DMS114 treated with DMSO at 0.1 percent for 48 hours (cell line): Measurements from ENCODE around the gene BCL6B.

Source experiments
- DNase-seq: peaks from one replicate; lab custom pipeline; 2025; ENCODE audit not compliant: unreplicated experiment; lab: John Stamatoyannopoulos, UW

BCL6B gene

DNA sequence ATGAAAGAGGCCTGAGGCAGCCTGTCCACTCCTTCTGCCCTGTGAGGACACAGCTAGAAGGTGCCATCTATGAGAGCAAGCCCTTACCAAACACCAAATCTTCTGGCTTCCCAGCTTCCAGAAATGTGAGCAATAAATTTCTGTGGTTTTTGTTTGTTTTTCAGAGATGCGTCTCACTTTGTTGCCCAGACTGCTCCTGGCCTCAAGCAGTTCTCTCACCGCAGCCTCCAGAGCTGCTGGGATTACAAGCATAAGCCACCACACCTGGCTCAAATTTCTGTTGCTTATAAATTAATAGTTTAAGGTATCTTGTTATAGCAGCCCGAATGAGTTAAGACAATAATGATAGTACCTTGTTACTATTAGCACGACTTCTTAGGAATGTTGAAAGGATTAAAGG lies 33.5 kb downstream of the BCL6B start:
- no peak for DNase-seq

- DNase-seq: no peak
Measured at GRCh38 chr17:7058831-7059447, 36.1 kb downstream of the BCL6B start.

DNA sequence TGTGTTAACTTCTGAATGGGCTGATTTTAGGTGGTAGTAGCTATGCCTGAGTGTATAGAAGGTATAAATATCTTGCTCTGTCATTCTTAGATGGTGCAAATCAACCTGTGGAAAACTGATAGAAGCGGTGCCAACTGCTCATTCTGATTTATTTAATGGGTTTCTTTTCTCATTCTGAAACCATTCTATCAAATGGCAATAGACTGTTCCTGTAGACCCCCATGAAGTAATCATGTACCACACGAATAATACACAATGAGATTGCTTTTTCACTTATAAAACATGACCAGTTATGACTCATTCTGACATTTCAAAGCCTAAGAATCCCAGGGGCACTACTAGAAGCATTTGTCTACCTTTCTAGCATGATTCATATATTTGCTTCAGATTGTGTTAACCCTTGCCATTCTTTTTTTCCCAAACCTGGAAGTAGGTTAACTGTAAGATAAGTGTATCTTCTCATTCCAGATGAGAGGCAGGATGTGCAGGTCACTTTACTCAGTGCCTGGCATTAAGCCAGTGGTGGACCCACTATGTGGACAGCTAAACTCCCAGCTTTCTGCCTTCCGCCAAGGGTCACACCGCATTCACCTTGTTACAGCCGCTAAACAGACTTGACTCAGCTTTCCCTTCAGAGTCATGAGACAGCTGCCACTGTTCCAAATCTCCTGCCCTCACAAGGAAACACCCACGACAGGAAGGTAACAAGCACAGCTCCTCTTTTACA lies 37.5 kb downstream of the BCL6B start:
- no peak for DNase-seq

DNA sequence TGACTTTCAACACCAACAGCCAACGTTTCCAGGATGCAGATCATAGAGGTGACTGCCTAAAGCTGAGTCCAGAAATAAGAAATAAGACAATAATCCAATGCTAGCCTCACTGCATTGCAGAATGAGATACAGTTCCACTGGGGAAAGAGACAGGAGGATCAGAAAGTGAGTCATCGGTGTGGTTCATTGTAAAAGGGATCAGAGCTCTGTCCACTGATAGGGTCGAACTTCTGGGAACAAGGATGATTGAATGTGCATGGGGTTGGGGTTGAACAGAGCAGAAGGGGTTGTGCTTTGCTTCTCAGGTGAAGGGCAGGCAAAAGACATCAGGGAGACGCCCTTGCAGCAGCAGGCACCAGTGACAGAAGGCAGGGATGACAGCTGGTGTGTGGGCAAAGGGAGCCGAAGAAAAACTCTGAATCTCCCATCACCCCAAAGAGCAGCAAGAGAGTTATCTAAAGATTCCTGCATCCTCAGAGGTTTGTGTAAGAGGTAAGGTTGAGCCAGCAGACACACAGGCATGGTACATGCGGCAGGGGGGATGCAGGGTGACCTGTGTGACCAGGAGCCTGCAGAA lies 40.8 kb downstream of the BCL6B start:
- no peak for DNase-seq

DNA sequence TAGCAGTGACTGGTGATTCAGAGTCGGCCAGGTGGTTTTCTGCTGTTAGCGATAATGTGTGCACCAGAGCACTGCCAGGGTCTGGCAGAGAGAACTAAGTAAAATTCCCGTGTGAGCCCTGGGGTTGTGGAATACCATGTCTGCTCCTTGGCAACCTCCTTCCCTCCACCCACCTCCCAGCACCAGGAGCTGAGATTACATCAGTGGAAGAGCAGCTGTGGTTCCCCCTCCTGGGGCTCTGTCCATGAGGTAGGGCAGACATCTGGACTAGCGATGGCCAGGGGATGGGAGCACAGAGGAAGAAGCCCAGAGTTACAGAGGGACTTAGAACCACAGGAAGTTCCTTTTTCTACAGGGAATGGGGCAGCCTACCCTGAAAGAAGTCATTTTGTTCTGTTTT lies 41.4 kb downstream of the BCL6B start:
- DNase-seq: no peak

GRCh38 chr17:7067198-7067597 lies 44.3 kb downstream of the BCL6B start:
- no peak for DNase-seq

DNA sequence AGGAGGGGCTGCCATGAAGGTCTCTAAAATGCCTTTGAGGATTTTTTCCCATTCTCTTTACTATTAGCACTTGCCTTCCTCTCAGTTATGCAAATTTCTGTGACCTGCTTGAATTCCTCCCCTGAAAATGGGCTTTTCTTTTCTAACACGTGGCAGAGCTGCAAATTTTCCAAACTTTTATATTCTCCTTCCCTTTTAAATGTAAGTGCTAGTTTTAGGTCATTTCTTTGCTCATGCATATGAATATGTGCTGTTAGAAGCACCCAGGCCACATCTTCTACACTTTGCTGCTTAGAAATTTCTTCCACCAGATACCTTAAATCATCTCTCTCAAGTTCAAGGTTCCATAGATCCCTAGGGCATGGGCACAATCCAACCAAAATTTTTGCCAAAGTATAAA lies 45.4 kb downstream of the BCL6B start:
- DNase-seq: no peak

DNA sequence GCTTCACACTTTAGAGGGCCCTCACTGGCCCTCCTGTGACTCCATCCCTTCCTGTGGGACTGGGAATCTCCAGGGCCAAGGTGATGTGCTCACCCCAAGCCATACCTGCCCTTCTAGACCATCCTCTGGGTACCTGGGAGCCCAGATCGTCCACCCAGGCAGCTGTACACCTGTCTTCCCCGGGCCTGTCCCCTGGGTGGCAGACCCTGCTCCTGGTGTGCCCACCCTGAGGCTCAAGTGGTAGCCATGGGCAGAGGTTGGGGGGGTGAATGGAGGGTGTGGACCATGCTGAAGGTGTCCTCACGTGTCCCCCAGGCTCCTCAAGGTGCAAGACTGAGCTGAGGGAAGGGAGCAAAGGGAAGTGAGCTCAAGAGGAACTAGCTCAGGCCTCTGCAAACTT lies 47.9 kb downstream of the BCL6B start:
- no peak for DNase-seq

GRCh38 chr17:7072406-7072805 lies 49.6 kb downstream of the BCL6B start:
- no peak for DNase-seq

DNA sequence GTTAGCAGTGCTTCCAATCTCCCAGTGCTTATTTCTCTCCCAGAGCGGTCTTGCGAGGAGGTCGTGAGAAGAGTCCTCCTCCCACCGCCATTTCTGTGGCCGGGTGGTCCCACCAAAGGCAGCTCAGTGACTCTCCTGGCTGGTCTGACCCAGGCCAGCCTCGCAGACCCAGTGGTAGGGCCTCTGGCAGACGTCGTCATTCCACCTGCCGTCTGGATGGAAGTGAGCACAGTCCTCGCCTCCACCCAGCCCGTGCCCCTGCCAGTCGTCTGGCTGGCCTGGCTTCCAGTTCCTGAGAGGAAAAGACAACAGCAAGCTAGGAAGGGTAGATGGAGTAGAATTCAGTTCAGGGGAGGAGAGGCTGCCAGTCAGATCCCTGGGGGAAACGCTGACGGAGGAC lies 52.1 kb downstream of the BCL6B start:
- no peak for DNase-seq

DNA sequence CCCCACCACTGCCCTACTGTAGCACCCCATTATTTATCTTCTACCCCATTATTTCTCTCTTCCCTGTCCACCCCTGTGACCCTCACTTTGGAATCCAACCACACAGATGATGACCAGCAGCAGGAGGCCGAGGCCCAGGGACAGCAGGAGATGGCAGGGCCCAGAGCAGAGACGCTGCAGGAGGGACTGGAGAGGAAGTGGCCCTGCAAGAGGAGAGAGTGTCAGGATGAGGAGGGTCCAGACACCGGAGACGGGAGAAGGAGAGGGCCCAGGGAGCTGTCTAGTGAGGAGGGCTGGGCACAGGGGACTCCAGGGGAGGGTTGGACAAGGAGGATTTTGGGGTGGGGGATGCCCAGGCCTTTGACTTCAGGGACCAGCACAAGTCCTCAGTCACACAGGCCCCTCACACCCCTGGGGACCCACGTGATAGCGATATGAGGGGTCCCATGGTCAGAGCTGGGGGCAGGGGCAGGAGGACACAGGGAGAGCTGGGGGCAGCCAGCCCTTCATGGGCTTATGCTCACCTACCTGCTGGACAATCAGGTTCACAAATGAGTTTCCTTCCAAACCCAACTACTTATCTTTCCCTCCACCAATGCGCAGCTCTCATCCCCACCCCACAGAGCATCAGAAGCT lies 55.2 kb downstream of the BCL6B start:
- DNase-seq: no peak

GRCh38 chr17:7078711-7079110 lies 55.9 kb downstream of the BCL6B start:
- DNase-seq: no peak
